ENCODE data around the gene SUSD3. TPM values are rescaled to one million over a fixed set of nuclear protein-coding genes. Genes with fewer than 3 reads are reported as not detected.

SUSD3 gene
- total RNA-seq, 4 donors from 2014 or later = 2.8 to 6.4 (median 5.1) TPM

DNA sequence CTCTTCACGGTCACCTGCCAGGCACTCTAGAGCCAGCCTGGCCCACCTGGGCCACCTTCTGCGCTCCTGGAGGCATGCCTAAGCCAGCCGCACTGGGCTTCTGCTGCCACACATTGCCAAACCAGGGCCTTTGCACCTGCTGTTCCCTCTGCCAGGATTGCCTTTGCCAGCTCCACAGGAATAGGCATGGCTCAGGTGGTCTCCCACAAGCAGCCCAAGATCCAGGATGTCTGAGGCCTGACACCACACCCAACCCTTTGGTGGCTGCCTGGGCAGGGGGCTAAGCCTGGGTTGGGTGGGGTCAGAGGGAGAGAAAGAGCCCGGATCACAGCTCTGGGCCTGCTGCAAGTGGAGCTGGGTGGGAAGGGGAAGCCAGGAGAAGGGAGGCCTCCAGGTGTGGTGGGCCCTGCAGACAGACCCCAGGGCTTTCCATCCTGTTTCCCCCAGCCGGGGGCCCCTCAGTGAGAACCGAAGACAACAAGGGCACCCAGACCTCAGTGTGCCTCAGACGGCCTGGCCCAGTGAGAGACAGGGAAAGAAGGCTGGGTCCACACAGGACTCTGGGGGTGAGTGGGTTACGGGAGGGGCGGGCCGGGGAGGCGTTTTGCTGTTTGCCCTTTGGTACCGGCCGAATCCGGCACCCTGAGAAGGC lies 672 bp upstream of the SUSD3 start:
- Histone ChIP-seq H3K4me1 (peaks cover 21% of the 10 kb centered on the region), H3K27ac (peak overlapping the region; percentile 14), H3K27me3 (no peaks in the 10 kb centered on the region), H3K4me3 (no peak overlapping the region), H3K36me3 (no peaks in the 10 kb centered on the region), H3K9me3 (no peaks in the 10 kb centered on the region)
- no peak for DNase-seq (ENCODE audit: low spot score in 2 of 2)
- TF ChIP-seq POLR2A (IDR thresholded peaks at IDR 0.05) (no peak), POLR2AphosphoS5 (IDR thresholded peaks at IDR 0.05) (no peak)
- WGBS = 65% methylated on average over 14 of the region's 14 CpGs

GRCh38 chr9:93059011-93059714 lies 662 bp downstream of the SUSD3 start:
- Histone ChIP-seq H3K4me1 (peaks cover 21% of the 10 kb centered on the region), H3K4me3 (peak overlapping the region; percentile 59), H3K27me3 (no peaks in the 10 kb centered on the region), H3K9me3 (no peaks in the 10 kb centered on the region), H3K27ac (no peak overlapping the region), H3K36me3 (no peaks in the 10 kb centered on the region)
- no peak for TF ChIP-seq CTCF (IDR thresholded peaks at IDR 0.05)
- TF ChIP-seq EP300 (IDR thresholded peaks at IDR 0.05) = no peak
- no peak for TF ChIP-seq POLR2A (IDR thresholded peaks at IDR 0.05)
- no peak for TF ChIP-seq POLR2AphosphoS5 (IDR thresholded peaks at IDR 0.05)
- DNase-seq (ENCODE audit: low spot score in 2 of 2) = no peak
- WGBS = 79% methylated on average over 18 of the region's 53 CpGs

DNA sequence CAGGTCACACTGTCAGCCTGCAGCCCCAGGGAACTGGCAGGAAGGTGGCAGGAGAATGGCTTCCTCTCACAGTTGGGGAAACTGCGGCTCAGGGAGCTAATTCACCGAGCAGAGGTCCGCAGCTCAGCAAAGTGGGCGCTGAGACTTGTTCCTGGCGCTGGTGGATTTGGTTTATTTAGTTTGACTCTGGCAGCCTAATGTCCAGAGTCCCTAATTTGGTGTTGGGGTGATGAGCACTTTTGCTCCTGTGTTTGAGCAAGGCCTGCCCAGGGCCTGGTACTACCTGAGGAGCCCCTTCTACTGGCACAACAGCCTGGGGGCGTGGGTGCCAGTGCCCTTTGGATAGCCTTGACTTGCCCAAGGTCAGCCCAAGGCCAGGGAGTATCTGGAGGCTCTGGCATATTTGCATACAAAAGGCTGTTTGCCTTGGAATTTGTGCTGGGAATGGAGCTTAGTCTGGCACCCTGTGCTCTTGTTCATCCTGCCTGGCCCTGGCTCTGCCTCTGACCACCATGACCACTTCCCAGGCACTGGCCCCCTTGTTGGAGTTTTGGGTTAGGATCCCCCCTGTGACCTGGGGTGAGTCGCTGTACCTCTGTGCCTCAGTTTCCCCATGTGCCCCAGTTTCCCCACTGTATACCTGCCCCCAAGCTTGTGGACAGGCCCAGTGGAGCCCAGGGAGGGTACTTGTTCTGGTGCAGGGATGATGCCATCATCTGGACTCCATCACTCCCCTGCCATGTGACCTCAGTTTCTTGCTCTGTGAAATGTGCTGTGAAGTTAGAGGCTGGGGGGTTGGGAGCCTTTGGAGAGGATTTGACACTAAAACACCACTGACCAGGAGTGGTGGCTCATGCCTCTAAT lies 1.4 kb downstream of the SUSD3 start:
- Histone ChIP-seq H3K4me1 (peaks cover 24% of the 10 kb centered on the region), H3K4me3 (peak overlapping the region; percentile 59), H3K27me3 (no peaks in the 10 kb centered on the region), H3K36me3 (no peaks in the 10 kb centered on the region), H3K27ac (no peak overlapping the region), H3K9me3 (no peaks in the 10 kb centered on the region)
- no peak for DNase-seq (ENCODE audit: low spot score in 2 of 2)
- TF ChIP-seq POLR2A (IDR thresholded peaks at IDR 0.05) (no peak), CTCF (IDR thresholded peaks at IDR 0.05) (no peak), EP300 (IDR thresholded peaks at IDR 0.05) (no peak), POLR2AphosphoS5 (IDR thresholded peaks at IDR 0.05) (no peak)
- 89% methylated on average over 6 of the region's 7 CpGs for WGBS

- Histone ChIP-seq H3K9me3 (no peaks in the 10 kb centered on the region), H3K4me1 (peaks cover 27% of the 10 kb centered on the region), H3K36me3 (no peaks in the 10 kb centered on the region), H3K27ac (no peak overlapping the region), H3K27me3 (no peaks in the 10 kb centered on the region), H3K4me3 (no peak overlapping the region)
- TF ChIP-seq EP300 (IDR thresholded peaks at IDR 0.05) (no peak), CTCF (IDR thresholded peaks at IDR 0.05) (no peak), POLR2A (IDR thresholded peaks at IDR 0.05) (no peak), POLR2AphosphoS5 (IDR thresholded peaks at IDR 0.05) (no peak)
- 79% methylated on average over 7 of the region's 8 CpGs for WGBS
- no peak for DNase-seq (ENCODE audit: low spot score in 2 of 2)
Measured at GRCh38 chr9:93060746-93061259, 2.3 kb downstream of the SUSD3 start.

- Histone ChIP-seq H3K27ac (no peak overlapping the region), H3K9me3 (no peaks in the 10 kb centered on the region), H3K4me3 (no peak overlapping the region), H3K4me1 (peaks cover 27% of the 10 kb centered on the region), H3K27me3 (no peaks in the 10 kb centered on the region), H3K36me3 (no peaks in the 10 kb centered on the region)
- no peak for DNase-seq (ENCODE audit: low spot score in 2 of 2)
- no peak for TF ChIP-seq EP300 (IDR thresholded peaks at IDR 0.05)
- no peak for TF ChIP-seq POLR2AphosphoS5 (IDR thresholded peaks at IDR 0.05)
- no peak for TF ChIP-seq CTCF (IDR thresholded peaks at IDR 0.05)
- no peak for TF ChIP-seq POLR2A (IDR thresholded peaks at IDR 0.05)
- WGBS = 83% methylated on average over 4 of the region's 4 CpGs
Measured at GRCh38 chr9:93061260-93061751, 2.8 kb downstream of the SUSD3 start.
